ENCODE data around the gene BCAR3.

DNA sequence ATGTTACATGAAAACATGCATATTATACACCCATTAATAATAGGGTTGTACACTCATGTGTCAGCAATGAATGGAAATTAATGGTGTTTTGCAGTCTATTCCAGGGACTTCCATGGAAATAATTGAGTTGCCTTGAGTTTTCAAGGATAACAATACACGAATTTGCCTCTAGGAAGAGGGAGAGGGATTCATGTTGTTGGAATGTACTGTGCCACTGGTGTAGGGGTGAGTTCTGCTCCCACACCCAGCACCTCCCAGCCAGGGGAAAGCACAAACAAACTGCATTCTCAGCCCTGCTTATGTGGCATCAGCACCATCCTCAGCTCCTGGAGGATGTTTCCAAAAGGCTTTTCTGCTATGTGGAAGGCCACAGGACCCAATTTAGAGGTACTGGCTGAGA is 57.8 kb downstream of the BCAR3 start:
- TF ChIP-seq, protein P1, sequence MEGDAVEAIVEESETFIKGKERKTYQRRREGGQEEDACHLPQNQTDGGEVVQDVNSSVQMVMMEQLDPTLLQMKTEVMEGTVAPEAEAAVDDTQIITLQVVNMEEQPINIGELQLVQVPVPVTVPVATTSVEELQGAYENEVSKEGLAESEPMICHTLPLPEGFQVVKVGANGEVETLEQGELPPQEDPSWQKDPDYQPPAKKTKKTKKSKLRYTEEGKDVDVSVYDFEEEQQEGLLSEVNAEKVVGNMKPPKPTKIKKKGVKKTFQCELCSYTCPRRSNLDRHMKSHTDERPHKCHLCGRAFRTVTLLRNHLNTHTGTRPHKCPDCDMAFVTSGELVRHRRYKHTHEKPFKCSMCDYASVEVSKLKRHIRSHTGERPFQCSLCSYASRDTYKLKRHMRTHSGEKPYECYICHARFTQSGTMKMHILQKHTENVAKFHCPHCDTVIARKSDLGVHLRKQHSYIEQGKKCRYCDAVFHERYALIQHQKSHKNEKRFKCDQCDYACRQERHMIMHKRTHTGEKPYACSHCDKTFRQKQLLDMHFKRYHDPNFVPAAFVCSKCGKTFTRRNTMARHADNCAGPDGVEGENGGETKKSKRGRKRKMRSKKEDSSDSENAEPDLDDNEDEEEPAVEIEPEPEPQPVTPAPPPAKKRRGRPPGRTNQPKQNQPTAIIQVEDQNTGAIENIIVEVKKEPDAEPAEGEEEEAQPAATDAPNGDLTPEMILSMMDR (conservative IDR thresholded peaks at IDR 0.05; ENCODE audit: low read depth, low read length), result no peak
- TF ChIP-seq, protein P2, sequence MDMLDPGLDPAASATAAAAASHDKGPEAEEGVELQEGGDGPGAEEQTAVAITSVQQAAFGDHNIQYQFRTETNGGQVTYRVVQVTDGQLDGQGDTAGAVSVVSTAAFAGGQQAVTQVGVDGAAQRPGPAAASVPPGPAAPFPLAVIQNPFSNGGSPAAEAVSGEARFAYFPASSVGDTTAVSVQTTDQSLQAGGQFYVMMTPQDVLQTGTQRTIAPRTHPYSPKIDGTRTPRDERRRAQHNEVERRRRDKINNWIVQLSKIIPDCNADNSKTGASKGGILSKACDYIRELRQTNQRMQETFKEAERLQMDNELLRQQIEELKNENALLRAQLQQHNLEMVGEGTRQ (IDR thresholded peaks at IDR 0.05; ENCODE audit: low read depth, low read length), result no peak
- no peak for TF ChIP-seq CEBPB (IDR thresholded peaks at IDR 0.05; ENCODE audit: low read depth, low read length)
- TF ChIP-seq POLR2A (IDR thresholded peaks at IDR 0.05; ENCODE audit: low read depth, low read length), result no peak
- no peak for TF ChIP-seq MAZ (IDR thresholded peaks at IDR 0.05; ENCODE audit: borderline replicate concordance, low read depth, low read length)

Measured in IMR-90 (cell line).